Measurements from ENCODE around the gene OSBPL5.
A peak's percentile ranks its signal among the peaks of the same experiment; 100 is the strongest.

OSBPL5 gene

GRCh38 chr11:3096909-3097530 is 68.1 kb downstream of the OSBPL5 start:
- no peak for DNase-seq

- DNase-seq = no peak
Measured at GRCh38 chr11:3095712-3096361, 69.3 kb downstream of the OSBPL5 start.

DNA sequence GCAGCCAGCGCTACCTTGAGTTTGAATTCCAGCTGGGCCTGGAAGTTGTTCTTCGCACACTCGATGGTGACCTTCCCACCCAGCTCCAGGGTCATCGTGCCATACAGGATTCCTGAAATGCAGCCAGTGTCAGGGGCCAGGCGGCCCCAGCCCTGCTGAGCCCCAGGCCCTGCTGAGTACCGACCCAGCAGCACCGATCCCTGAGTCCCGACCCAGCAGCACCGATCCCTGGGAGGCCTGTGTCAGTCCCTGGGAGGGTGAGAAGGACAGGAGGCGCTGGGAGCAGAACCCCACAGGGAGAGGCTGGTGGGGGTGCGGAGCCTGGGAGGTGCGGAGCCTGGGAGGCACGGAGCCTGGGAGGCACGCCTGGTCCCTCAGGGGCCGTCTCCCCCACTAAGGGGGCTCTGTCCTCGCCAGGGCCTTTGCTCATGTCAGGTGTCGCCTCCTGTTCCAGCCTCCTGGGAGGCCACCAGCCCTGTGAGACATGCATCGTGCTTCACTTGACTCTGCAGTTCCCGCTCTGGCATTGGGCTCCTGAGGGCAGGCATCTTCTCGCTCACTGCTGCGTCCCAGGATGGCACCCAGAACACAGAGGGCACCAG is 70.8 kb downstream of the OSBPL5 start:
- no peak for DNase-seq

- no peak for DNase-seq
Measured at GRCh38 chr11:3093281-3094191, 71.6 kb downstream of the OSBPL5 start.

DNA sequence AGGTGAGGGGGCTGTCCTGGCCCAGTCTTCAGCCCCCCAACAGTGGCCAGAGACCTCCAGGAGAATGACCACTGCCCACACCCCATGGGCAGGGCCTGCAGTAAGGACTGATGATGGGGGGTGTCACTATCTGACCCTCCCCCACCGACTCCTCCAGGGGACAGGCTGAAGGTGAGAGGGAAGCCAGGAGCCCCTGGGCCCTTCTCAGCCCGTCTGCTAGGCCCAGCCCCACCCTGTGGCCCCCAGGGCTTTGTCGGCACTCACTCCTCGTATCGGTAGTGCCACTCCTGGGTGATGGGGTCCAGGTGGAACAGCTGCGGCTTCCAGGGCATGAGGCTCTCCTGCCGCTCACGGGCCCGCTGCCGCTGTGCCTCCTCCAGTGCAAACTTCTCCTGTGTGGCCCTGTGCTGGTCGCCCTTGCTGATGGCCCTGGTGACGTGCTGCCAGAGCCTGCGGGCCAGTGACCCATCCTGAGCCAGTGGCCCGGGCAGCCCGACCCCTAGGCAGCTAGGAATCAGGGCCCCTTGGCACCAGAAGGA is 72.4 kb downstream of the OSBPL5 start:
- DNase-seq = no peak

GRCh38 chr11:3091846-3092602 is 73.1 kb downstream of the OSBPL5 start:
- peak; percentile 74 to 78 for DNase-seq

DNA sequence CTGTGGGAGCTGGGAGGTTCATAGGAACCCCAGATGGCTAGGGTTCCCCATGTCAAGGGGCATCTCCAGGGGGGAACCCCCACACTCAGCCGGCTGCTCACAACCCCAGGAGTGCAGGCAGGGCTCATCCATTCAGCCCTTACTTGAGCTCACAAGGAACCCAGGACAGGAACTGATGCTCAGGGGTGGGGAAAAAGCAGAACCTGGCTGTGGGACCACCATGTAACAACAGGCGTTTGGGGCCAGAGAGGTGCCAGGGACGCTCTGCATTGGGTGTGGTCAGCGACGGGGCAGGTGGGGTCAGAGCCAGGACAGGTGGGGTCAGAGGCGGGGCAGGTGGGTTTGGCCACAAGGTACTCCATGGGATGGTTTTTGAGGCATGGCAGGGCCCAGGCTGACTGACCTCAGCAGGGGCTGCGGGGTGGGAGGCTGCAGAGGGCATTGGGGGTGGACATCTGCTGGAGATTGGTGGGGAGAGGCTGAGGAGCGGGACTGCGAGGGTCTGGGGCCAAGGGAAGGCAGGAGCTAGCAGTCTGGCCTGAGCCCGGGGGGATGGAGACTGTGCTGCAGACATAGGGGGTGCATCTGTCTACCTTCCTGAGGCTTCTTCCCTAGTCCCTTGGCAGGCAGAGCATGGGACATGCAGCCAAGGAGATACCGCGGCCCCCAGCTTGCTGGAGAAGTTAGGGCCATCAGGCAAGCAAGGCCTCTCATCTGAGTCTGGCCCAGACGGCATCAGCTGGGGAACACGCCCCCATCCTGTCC is 73.8 kb downstream of the OSBPL5 start:
- no peak for DNase-seq

DNA sequence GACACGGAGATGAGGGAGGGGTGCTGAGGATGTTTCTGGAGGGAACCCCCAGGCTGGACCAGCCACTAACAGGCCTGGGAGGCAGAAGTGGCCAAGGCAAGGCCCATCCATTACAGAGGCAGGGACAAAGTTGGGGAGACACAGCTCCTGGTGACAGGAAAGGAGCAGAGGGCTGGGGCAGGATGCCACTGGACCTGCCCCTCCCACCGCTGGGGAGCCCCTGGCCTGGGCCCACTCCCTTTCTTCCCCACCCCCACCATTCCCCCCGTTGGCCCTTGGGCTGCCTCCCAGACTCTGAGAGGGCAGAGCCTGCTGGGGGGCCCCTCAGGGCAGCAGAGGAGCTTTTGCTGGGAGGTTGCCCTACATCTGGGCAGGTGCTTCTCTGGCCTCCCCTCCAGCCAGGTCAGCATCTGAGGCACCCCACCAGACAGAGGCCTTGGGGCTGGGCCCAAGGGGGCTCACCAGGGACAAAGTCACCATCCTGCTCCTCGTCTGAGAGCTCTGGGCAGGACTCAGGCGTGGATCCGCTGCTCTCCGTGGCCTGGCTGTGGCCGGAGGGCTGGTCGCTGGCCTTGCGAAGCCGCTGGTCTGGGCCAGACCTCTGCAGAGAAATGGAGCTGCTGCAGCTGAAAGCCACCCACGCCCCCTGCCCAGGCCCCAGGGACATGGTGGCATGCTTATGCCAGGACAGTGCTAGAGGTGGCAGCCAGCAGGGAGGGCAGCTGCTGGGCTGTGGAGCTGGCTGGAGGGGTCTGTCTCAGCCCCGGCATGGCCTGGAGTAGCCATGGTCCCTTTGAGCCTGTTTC is 74.8 kb downstream of the OSBPL5 start:
- no peak for DNase-seq

DNA sequence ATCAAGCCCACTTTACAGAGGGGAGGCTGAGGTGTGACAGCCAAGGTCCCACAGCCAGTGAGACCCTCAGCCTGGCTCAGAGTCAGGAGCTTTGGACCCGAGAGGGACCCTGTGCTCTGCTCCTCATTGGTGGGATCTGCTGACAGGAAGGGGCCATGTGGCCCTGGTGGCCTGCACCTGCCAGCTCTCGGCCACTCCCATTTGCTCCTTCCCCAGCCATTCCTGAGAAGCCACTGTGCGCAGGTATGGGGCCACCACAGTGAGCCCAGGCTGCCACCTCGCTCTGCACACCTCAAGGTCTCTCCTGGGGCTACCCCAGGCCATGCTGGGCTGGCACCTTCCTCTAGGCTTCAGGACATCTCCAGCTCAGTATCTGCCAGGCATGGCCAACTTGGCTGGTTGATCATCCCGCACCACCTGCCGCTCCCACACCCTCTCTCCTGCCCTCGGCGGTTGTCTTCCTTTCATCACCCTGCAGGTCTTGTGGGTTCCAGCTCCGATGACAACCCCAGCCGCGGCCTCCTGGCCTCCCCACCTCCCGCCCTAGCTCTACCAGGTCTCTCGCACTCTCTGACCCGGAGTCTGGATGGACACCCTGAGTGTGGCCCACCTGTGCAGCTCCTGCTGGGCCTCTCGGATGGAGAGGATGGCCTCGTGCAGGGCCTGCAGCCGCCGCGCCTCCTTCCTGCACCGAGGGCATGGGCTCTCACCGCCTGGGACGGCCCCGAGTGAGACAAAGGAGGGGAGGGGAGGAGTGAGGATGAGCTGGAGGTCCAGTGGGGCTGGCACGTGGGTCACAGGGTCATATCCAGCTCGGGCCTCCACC is 75.7 kb downstream of the OSBPL5 start:
- no peak for DNase-seq

GRCh38 chr11:3088806-3089205 is 76.3 kb downstream of the OSBPL5 start:
- DNase-seq = no peak

DNA sequence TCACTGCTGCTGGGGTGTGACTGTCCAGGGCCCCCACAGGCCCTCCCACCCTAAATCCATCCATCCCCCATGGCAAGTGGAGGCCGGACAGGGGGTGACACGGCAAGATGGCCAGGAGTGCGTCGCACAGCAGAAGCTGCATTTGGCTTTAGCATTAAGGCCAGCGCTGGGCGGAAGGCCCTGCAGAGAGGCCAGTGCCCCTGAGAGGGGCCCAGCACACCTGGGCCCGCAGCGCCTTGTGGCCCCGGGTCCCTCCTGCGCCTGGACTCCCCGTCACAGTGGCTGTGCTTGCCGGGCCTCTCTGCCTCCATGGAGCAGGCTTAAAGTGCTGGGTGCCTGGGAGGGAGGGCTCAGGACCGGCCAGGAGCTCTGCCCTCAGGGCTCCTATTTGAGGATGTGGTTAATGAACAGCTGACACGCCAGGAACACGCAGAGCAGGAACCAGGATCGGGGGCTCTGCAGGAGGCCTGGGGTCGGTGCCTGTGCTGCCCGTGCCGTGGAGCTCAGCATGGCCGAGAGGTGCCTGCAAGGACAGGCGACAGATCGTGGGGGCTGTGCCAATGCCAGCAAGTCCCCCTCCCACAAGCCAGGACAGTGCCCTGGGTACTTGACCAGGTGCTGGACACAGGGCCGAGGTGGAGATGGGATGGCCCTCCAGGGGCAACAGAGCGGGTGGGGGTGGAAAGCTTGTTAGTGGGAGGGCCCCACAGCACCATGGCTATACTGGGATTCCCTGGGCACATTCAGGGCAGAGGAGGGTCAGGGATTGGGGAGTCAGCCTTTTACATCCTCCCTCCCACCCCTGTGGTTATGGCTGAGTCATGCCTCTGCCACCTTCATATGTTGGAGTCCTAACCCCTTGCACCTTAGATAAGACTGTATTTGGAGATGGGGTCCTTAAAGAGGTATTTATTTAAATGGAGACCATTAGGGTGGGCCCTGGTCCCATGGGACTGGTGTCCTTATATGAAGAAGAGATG is 77.0 kb downstream of the OSBPL5 start:
- no peak for DNase-seq

DNA sequence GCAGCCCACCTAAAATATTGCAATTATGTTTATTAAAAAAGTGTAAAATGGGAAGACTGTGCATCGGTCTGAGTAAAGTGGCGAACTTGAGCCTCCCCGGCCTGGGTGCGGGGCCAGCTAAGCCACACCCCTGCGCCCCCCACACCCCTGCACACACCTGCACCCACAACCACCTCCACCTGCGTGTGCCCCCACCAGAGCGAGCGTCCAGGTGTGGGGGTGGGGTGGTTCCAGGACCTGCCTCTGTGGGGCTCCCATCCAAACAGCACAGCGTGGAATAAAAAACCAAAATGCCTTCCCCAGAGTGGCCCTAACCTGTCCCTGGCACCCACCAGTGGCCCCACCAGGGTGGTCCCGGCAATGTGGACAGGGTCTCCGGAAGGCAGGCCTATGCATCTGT is 77.7 kb downstream of the OSBPL5 start:
- DNase-seq = no peak

GRCh38 chr11:3086671-3087150 is 78.4 kb downstream of the OSBPL5 start:
- no peak for DNase-seq

DNA sequence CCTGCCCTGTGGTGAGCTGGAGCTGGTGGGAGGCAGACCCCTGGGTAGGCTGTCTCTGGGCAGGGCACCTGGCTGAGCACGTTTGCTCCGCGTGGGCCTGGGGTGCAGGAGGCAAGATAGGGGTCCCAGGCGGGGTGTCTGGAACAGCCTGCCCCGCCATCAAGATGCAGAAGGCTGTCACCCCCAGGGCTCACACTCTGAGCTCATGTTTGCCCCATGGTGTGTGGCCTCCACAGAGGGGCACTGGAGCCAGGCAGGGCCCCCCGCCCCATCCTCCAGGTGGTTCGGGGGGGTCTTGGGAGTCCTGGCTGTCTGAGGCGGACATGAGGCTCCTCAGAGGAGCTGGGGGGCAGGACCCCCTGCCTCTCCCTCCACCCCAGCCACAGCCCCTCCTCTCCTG is 79.0 kb downstream of the OSBPL5 start:
- DNase-seq = no peak

GRCh38 chr11:3085052-3085451 is 80.1 kb downstream of the OSBPL5 start:
- no peak for DNase-seq

DNA sequence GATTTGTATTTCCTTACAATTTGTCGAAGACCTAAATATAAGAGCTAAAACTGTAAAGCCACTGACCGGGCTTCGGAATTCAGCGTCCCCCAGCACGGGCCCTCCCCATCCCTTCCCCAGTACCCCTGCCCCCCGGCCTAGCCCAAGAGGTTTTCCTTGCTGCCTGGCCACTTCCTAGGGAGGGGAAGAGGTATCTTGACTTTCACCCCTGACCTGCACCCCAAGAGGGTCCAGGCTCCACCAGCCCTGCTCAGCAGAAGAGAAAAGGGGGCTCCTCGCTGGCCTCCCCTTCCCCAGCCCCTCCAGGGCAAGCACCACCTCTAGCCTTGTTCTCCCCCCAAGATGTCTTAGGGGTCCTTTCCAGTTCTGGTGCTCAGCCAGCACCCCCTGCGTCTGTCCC is 81.8 kb downstream of the OSBPL5 start:
- no peak for DNase-seq

DNA sequence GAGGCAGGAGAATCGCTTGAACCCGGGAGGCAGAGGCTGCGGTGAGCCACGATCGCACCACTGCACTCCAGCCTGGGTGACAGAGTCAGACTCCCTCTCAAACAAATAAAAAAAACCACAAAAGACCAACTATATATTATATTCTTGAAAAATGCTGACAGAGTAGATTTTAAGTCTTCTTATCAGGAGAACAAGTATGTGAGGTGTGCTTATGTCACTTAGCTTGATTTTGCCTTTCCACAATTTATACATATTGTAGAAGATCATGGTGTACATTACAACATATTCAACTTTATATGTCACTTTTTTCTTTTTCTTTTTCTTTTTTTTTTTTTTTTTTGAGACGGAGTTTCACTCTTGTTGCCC is 83.7 kb downstream of the OSBPL5 start:
- DNase-seq = no peak

- DNase-seq = no peak
Measured at GRCh38 chr11:3080733-3081385, 84.3 kb downstream of the OSBPL5 start.

Data from stimulated activated CD4-positive, alpha-beta T cell treated with anti-CD3 and anti-CD28 coated beads, Interleukin-2, amount 100 ng/mL, for 24 hours (primary cell).